Astrocyte (in vitro differentiated cells and primary cell): ENCODE results near the gene FGGY. TPM values are rescaled to one million over a fixed set of nuclear protein-coding genes. Genes with fewer than 3 reads are reported as not detected.

Experiments
- DNase-seq: peaks from one replicate; pipeline ENCODE4 v3.0.0-alpha.2; 2010; ENCODE audit warnings: low read depth
- FAIRE-seq: peaks from 2 replicates; lab custom pipeline; 2011; peaks lifted over from hg19 to GRCh38; lab: Jason Lieb, UNC
- H2AFZ ChIP-seq: 2 replicates; pipeline ENCODE4 v1.6.0; 2012; ENCODE audit warnings: low read depth, low read length, inconsistent platforms
- H3K27ac ChIP-seq: 2 replicates; pipeline ENCODE4 v1.5.1; 2011; ENCODE audit warnings: low read depth, low read length, inconsistent platforms
- H3K27me3 ChIP-seq: 2 replicates; pipeline ENCODE4 v1.6.0; 2011; ENCODE audit warnings: low read length, inconsistent platforms; ENCODE audit not compliant: insufficient read depth
- H3K36me3 ChIP-seq: 2 replicates; pipeline ENCODE4 v1.5.1; 2011; ENCODE audit warnings: low read length, inconsistent platforms; ENCODE audit not compliant: insufficient read depth
- H3K4me1 ChIP-seq: 2 replicates; pipeline ENCODE4 v1.5.1; 2011; ENCODE audit warnings: low read length, inconsistent platforms; ENCODE audit not compliant: insufficient read depth
- H3K4me2 ChIP-seq: 2 replicates; pipeline ENCODE4 v1.6.0; 2012; ENCODE audit warnings: low read length, inconsistent platforms
- H3K4me3 ChIP-seq: 2 replicates; pipeline ENCODE4 v1.5.1; 2011; ENCODE audit warnings: low read depth, mild to moderate bottlenecking, low read length, inconsistent platforms; ENCODE audit not compliant: insufficient read depth
- H3K79me2 ChIP-seq: 2 replicates; pipeline ENCODE4 v1.6.0; 2012; ENCODE audit warnings: mild to moderate bottlenecking, low read length, inconsistent platforms; ENCODE audit not compliant: insufficient read depth
- H3K9ac ChIP-seq: 2 replicates; pipeline ENCODE4 v1.6.0; 2012; ENCODE audit warnings: mild to moderate bottlenecking, low read length, inconsistent platforms
- H3K9me3 ChIP-seq: 2 replicates; pipeline ENCODE4 v1.5.1; 2012; ENCODE audit warnings: low read depth, mild to moderate bottlenecking, low read length, inconsistent platforms; ENCODE audit not compliant: insufficient read depth
- H4K20me1 ChIP-seq: 2 replicates; pipeline ENCODE4 v1.6.0; 2012; ENCODE audit warnings: low read length, inconsistent platforms; ENCODE audit not compliant: insufficient read depth
- H3K27ac Mint-ChIP-seq: one replicate; pipeline ENCODE4 v1.8.0; 2021; ENCODE audit warnings: mild to moderate bottlenecking, mixed read lengths; ENCODE audit not compliant: unreplicated experiment
- H3K27me3 Mint-ChIP-seq: one replicate; pipeline ENCODE4 v1.8.0; 2021; ENCODE audit warnings: low read depth, mixed read lengths; ENCODE audit not compliant: unreplicated experiment
- H3K36me3 Mint-ChIP-seq: one replicate; pipeline ENCODE4 v1.8.0; 2021; ENCODE audit warnings: low read depth, mixed read lengths; ENCODE audit not compliant: unreplicated experiment
- H3K4me1 Mint-ChIP-seq: one replicate; pipeline ENCODE4 v1.8.0; 2021; ENCODE audit warnings: low read depth, mixed read lengths; ENCODE audit not compliant: unreplicated experiment
- H3K4me3 Mint-ChIP-seq: one replicate; pipeline ENCODE4 v1.8.0; 2021; ENCODE audit warnings: mild to moderate bottlenecking, moderate library complexity, mixed read lengths; ENCODE audit not compliant: unreplicated experiment
- H3K9me3 Mint-ChIP-seq: one replicate; pipeline ENCODE4 v1.8.0; 2021; ENCODE audit warnings: mild to moderate bottlenecking, mixed read lengths; ENCODE audit not compliant: unreplicated experiment
- EZH2 ChIP-seq: IDR thresholded peaks from 2 replicates; pipeline ENCODE4 v1.6.1; 2012; ENCODE audit warnings: mild to moderate bottlenecking, low read length, inconsistent platforms; ENCODE audit not compliant: insufficient read depth
- total RNA-seq: library from RNA; stranded (reverse); gene quantifications from 2 replicates; pipeline ENCODE4 v1.2.1, GENCODE V29; 2021
- TF ChIP-seq, protein P1 (sequence below): IDR thresholded peaks from 2 replicates; pipeline ENCODE4 v1.5.1; 2011; ENCODE audit warnings: low read depth, mild to moderate bottlenecking, inconsistent platforms, low read length, moderate library complexity; ENCODE audit not compliant: insufficient read depth

The FGGY gene
- total RNA-seq, 1 donor from 2014 or later = 6.8 TPM

DNA sequence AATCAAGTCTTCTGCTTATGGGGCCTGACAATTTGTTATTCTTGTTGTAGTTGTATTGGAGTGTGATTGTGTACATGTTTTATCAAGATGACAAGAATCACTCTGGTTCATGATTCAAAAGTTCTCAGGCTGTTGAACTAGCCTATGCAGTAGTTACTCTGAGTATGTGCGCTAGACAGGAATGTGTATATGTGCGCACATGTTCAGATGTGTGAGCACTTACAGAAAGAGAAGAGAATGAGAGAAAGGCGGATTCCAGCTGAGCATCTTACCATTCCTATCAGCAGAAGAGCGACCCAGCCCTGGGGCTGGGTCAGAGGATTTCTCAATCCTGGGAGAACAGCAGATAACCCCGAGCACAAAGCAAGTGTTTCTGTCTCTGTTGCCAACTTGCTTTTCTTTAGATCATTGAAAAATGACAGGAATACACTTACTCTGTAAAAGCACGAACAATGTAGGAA, 407.1 kb downstream of the FGGY start:
- Histone ChIP-seq H3K36me3 (no peaks in the 10 kb centered on the region), H3K9me3 (no peaks in the 10 kb centered on the region), H4K20me1 (no peaks in the 10 kb centered on the region), H3K27me3 (no peaks in the 10 kb centered on the region), H3K4me2 (peak overlapping the region; percentile 22), H3K9ac (no peak overlapping the region), H2AFZ (no peak overlapping the region), H3K27ac (no peak overlapping the region), H3K79me2 (no peaks in the 10 kb centered on the region), H3K4me1 (peaks cover 35% of the 10 kb centered on the region), H3K4me3 (no peak overlapping the region)
- Mint-ChIP-seq H3K4me1 (peaks cover 44% of the 10 kb centered on the region), H3K36me3 (no peaks in the 10 kb centered on the region), H3K4me3 (no peak overlapping the region), H3K27ac (peak overlapping the region; percentile 6), H3K27me3 (no peaks in the 10 kb centered on the region), H3K9me3 (peaks cover 3% of the 10 kb centered on the region)
- TF ChIP-seq, protein P1, sequence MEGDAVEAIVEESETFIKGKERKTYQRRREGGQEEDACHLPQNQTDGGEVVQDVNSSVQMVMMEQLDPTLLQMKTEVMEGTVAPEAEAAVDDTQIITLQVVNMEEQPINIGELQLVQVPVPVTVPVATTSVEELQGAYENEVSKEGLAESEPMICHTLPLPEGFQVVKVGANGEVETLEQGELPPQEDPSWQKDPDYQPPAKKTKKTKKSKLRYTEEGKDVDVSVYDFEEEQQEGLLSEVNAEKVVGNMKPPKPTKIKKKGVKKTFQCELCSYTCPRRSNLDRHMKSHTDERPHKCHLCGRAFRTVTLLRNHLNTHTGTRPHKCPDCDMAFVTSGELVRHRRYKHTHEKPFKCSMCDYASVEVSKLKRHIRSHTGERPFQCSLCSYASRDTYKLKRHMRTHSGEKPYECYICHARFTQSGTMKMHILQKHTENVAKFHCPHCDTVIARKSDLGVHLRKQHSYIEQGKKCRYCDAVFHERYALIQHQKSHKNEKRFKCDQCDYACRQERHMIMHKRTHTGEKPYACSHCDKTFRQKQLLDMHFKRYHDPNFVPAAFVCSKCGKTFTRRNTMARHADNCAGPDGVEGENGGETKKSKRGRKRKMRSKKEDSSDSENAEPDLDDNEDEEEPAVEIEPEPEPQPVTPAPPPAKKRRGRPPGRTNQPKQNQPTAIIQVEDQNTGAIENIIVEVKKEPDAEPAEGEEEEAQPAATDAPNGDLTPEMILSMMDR = no peak
- TF ChIP-seq EZH2 = no peak
- DNase-seq = no peak
- FAIRE-seq = no peak

DNA sequence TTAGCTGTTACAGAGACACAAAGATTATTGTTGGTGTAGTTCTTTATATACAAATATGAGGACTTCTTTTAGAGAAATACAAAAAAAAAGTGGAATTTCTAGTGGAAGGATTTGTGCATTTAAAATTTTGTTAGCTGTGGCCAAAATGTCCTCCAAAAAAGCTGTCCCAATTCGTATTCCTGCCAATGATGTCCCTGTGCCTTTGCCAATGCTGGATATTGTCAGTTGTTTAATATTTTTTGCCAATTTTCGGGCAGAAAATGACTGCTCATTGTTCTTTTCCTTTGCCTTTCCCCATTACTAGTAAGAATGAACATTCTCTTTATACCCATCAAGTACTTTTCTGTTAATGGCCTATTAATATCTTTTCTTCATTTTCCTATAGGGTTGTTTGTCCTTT, 407.8 kb downstream of the FGGY start:
- Mint-ChIP-seq H3K4me3 (no peak overlapping the region), H3K4me1 (peaks cover 40% of the 10 kb centered on the region), H3K27ac (no peak overlapping the region), H3K27me3 (no peaks in the 10 kb centered on the region), H3K36me3 (no peaks in the 10 kb centered on the region), H3K9me3 (peaks cover 3% of the 10 kb centered on the region)
- Histone ChIP-seq H3K36me3 (no peaks in the 10 kb centered on the region), H3K9ac (no peak overlapping the region), H3K27ac (no peak overlapping the region), H3K4me2 (no peak overlapping the region), H3K4me1 (peaks cover 35% of the 10 kb centered on the region), H2AFZ (no peak overlapping the region), H4K20me1 (no peaks in the 10 kb centered on the region), H3K27me3 (no peaks in the 10 kb centered on the region), H3K4me3 (no peak overlapping the region), H3K9me3 (no peaks in the 10 kb centered on the region), H3K79me2 (no peaks in the 10 kb centered on the region)
- FAIRE-seq (no peak), DNase-seq (no peak)
- TF ChIP-seq, protein P1 = no peak
- TF ChIP-seq EZH2 = no peak

DNA sequence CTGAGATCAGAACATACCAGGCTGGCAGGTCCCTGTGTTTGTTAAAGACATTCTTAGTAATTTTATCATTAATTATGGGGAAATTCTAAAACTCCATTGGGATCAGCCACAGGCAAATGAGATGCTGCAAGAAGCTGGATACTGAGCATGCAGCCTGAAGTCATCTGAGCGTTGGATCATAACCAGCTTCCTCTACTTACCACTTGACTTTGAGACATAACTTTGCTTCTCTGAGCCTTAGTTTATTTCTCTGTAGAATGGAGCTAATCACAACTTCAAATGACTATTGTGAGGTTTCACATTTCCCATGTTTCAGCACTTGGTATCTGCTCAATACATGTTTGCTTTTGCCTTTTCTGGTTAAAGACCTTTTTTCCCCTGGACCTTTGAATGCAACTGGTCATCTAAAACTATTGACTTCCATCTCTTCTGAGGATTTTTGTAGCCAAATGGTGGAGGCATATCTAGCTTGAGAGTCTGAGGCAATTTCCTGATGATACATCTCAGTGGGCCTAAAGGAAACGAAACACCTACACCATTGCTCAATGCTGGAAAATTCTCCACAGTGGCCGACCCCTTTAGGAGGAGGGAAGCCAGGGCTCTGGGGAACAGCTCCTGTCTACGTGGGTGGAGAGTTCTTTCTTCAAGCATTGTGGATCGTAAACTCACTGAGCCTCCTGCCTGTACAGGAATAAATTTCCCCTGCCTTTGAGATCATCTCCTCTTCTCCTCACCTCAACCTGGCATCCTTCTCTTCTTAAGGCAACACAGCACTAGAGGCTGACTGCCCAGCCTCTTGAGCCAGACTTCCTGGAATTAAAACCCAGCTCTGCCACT, 408.8 kb downstream of the FGGY start:
- Histone ChIP-seq H3K9ac (peak overlapping the region; percentile 7), H3K4me1 (peaks cover 35% of the 10 kb centered on the region), H2AFZ (peak overlapping the region; percentile 15), H3K36me3 (no peaks in the 10 kb centered on the region), H4K20me1 (no peaks in the 10 kb centered on the region), H3K79me2 (no peaks in the 10 kb centered on the region), H3K27ac (peak overlapping the region; percentile 32), H3K9me3 (no peaks in the 10 kb centered on the region), H3K27me3 (no peaks in the 10 kb centered on the region), H3K4me2 (peak overlapping the region; percentile 33), H3K4me3 (no peak overlapping the region)
- FAIRE-seq (no peak), DNase-seq (peak; percentile 77)
- peaks cover 5% of the 10 kb centered on the region for H3K9me3 Mint-ChIP-seq
- H3K36me3 Mint-ChIP-seq = no peaks in the 10 kb centered on the region
- no peak overlapping the region for H3K4me3 Mint-ChIP-seq
- H3K27ac Mint-ChIP-seq = peak overlapping the region; percentile 54
- peaks cover 37% of the 10 kb centered on the region for H3K4me1 Mint-ChIP-seq
- TF ChIP-seq EZH2 = no peak
- TF ChIP-seq, protein P1 = no peak
- H3K27me3 Mint-ChIP-seq = no peaks in the 10 kb centered on the region
